AML-193 (cell line): ENCODE data around the gene GEMIN5.
A peak's percentile ranks its signal among the peaks of the same experiment; 100 is the strongest.
"Not testable (repeated sequence)": the region's sequence is repeated elsewhere in the genome, so short reads cannot be mapped to it uniquely, and the experiment has no call there.

Experiments
- DNase-seq, 2 experiments: peaks; one replicate each; lab custom pipeline; 2025; lab: John Stamatoyannopoulos, UW

The GEMIN5 gene

GRCh38 chr5:154937718-154938466 is at the start of gene GEMIN5:
TSS of gene GEMIN5 (minus strand) at chr5:154938211. CDS start at chr5:154938133, 78 bp downstream.
- DNase-seq, result peak; percentile 78 to 81

GRCh38 chr5:154986151-154986550 is 48.1 kb upstream of the GEMIN5 start:
- DNase-seq, result no peak

- no peak for DNase-seq
Observed at GRCh38 chr5:154984946-154985516, 47.0 kb upstream of the GEMIN5 start.

- DNase-seq, result not testable (repeated sequence)
Observed at GRCh38 chr5:154978294-154978693, 40.3 kb upstream of the GEMIN5 start.

- DNase-seq, result no peak
Observed at GRCh38 chr5:154977409-154977808, 39.4 kb upstream of the GEMIN5 start.

GRCh38 chr5:154976082-154976481 is 38.1 kb upstream of the GEMIN5 start:
- not testable (repeated sequence) for DNase-seq

GRCh38 chr5:154972476-154973080 is 34.6 kb upstream of the GEMIN5 start:
- DNase-seq, result peak; percentile 22 to 26

- no peak for DNase-seq
Observed at GRCh38 chr5:154971501-154971900, 33.5 kb upstream of the GEMIN5 start.

GRCh38 chr5:154970759-154971158 is 32.7 kb upstream of the GEMIN5 start:
- no peak for DNase-seq

- no peak for DNase-seq
Observed at GRCh38 chr5:154968953-154969352, 30.9 kb upstream of the GEMIN5 start.

- DNase-seq, result peak in 1 of 2 experiments; percentile 7
Observed at GRCh38 chr5:154967421-154968024, 29.5 kb upstream of the GEMIN5 start.

GRCh38 chr5:154966874-154967273 is 28.9 kb upstream of the GEMIN5 start:
- DNase-seq, result no peak

- no peak for DNase-seq
Observed at GRCh38 chr5:154966081-154966841, 28.2 kb upstream of the GEMIN5 start.

GRCh38 chr5:154962494-154962893 is 24.5 kb upstream of the GEMIN5 start:
- no peak for DNase-seq

- DNase-seq, result no peak
Observed at GRCh38 chr5:154956712-154957111, 18.7 kb upstream of the GEMIN5 start.

GRCh38 chr5:154949781-154950180 is 11.8 kb upstream of the GEMIN5 start:
- DNase-seq, result no peak

- DNase-seq, result no peak
Observed at GRCh38 chr5:154948313-154948712, 10.3 kb upstream of the GEMIN5 start.

- no peak for DNase-seq
Observed at GRCh38 chr5:154947778-154948177, 9.8 kb upstream of the GEMIN5 start.

- peak; percentile 20 to 26 for DNase-seq
Observed at GRCh38 chr5:154945695-154946301, 7.8 kb upstream of the GEMIN5 start.

- DNase-seq, result peak in 1 of 2 experiments; percentile 12
Observed at GRCh38 chr5:154944716-154945115, 6.7 kb upstream of the GEMIN5 start.

GRCh38 chr5:154943527-154943926 is 5.5 kb upstream of the GEMIN5 start:
- no peak for DNase-seq
